ENCODE data around the gene GATAD2A.
A peak's percentile ranks its signal among the peaks of the same experiment; 100 is the strongest.

Gene GATAD2A

GRCh38 chr19:19517235-19517619 is 111.8 kb downstream of the GATAD2A start:
- Mint-ChIP-seq H3K4me3 (peak overlapping the region; percentile 96), H3K36me3 (ENCODE audit: low read depth) (peaks cover 22% of the 10 kb centered on the region), H3K9me3 (no peaks in the 10 kb centered on the region), H3K27ac (peak overlapping the region; percentile 90), H3K27me3 (no peaks in the 10 kb centered on the region), H3K4me1 (ENCODE audit: low read depth) (peaks cover 35% of the 10 kb centered on the region)

- Mint-ChIP-seq H3K4me1 (ENCODE audit: low read depth) (peaks cover 40% of the 10 kb centered on the region), H3K36me3 (ENCODE audit: low read depth) (peaks cover 32% of the 10 kb centered on the region), H3K9me3 (no peaks in the 10 kb centered on the region), H3K27me3 (no peaks in the 10 kb centered on the region), H3K4me3 (no peak overlapping the region), H3K27ac (no peak overlapping the region)
Observed at GRCh38 chr19:19520989-19521388, 115.5 kb downstream of the GATAD2A start.

- Mint-ChIP-seq H3K36me3 (ENCODE audit: low read depth) (peaks cover 36% of the 10 kb centered on the region), H3K4me1 (ENCODE audit: low read depth) (peaks cover 28% of the 10 kb centered on the region)
Observed at GRCh38 chr19:19523177-19523576, 117.7 kb downstream of the GATAD2A start.

GRCh38 chr19:19524053-19524452 is 118.6 kb downstream of the GATAD2A start:
- Mint-ChIP-seq H3K36me3 (ENCODE audit: low read depth) (peaks cover 35% of the 10 kb centered on the region), H3K4me1 (ENCODE audit: low read depth) (peaks cover 27% of the 10 kb centered on the region), H3K27ac (no peak overlapping the region), H3K27me3 (no peaks in the 10 kb centered on the region), H3K4me3 (no peak overlapping the region), H3K9me3 (no peaks in the 10 kb centered on the region)

More at GRCh38 chr19:19523177-19523576, 117.7 kb downstream of the GATAD2A start:
- Mint-ChIP-seq H3K27ac (no peak overlapping the region), H3K4me3 (no peak overlapping the region), H3K9me3 (no peaks in the 10 kb centered on the region), H3K27me3 (no peaks in the 10 kb centered on the region)

- Mint-ChIP-seq H3K4me3 (no peak overlapping the region), H3K36me3 (ENCODE audit: low read depth) (peaks cover 18% of the 10 kb centered on the region), H3K4me1 (ENCODE audit: low read depth) (peaks cover 18% of the 10 kb centered on the region), H3K9me3 (no peaks in the 10 kb centered on the region), H3K27me3 (no peaks in the 10 kb centered on the region), H3K27ac (no peak overlapping the region)
Observed at GRCh38 chr19:19525611-19526380, 120.3 kb downstream of the GATAD2A start.

GRCh38 chr19:19526581-19527370 is 121.3 kb downstream of the GATAD2A start:
- Mint-ChIP-seq H3K36me3 (ENCODE audit: low read depth) (peaks cover 17% of the 10 kb centered on the region), H3K9me3 (no peaks in the 10 kb centered on the region), H3K4me3 (no peak overlapping the region), H3K27me3 (no peaks in the 10 kb centered on the region), H3K27ac (no peak overlapping the region), H3K4me1 (ENCODE audit: low read depth) (peaks cover 13% of the 10 kb centered on the region)

- peaks cover 15% of the 10 kb centered on the region for H3K4me1 Mint-ChIP-seq (ENCODE audit: low read depth)
- H3K27ac Mint-ChIP-seq, result no peak overlapping the region
Observed at GRCh38 chr19:19527371-19527656, 121.8 kb downstream of the GATAD2A start.

GRCh38 chr19:19527674-19528625 is 122.5 kb downstream of the GATAD2A start:
- Mint-ChIP-seq H3K27ac (no peak overlapping the region), H3K4me1 (ENCODE audit: low read depth) (peaks cover 11% of the 10 kb centered on the region), H3K36me3 (ENCODE audit: low read depth) (peaks cover 14% of the 10 kb centered on the region), H3K4me3 (no peak overlapping the region), H3K9me3 (no peaks in the 10 kb centered on the region), H3K27me3 (no peaks in the 10 kb centered on the region)

More at GRCh38 chr19:19527371-19527656, 121.8 kb downstream of the GATAD2A start:
- Mint-ChIP-seq H3K36me3 (ENCODE audit: low read depth) (peaks cover 17% of the 10 kb centered on the region), H3K4me3 (no peak overlapping the region), H3K9me3 (no peaks in the 10 kb centered on the region), H3K27me3 (no peaks in the 10 kb centered on the region)

GRCh38 chr19:19528721-19529490 is 123.4 kb downstream of the GATAD2A start, which contains the start of gene YJEFN3:
Gene YJEFN3, plus strand, starts transcription at chr19:19528911. Its CDS starts 22 bp downstream, at chr19:19528933.
- Mint-ChIP-seq H3K36me3 (ENCODE audit: low read depth) (peaks cover 11% of the 10 kb centered on the region), H3K27ac (no peak within 1 kb of the TSS), H3K9me3 (no peaks in the 10 kb centered on the region), H3K4me1 (ENCODE audit: low read depth) (peaks cover 9% of the 10 kb centered on the region), H3K4me3 (no peak within 1 kb of the TSS), H3K27me3 (no peaks in the 10 kb centered on the region)

GRCh38 chr19:19529783-19530422 is 124.4 kb downstream of the GATAD2A start:
- H3K27me3 Mint-ChIP-seq, result no peaks in the 10 kb centered on the region
- H3K4me1 Mint-ChIP-seq (ENCODE audit: low read depth), result peaks cover 9% of the 10 kb centered on the region
- H3K9me3 Mint-ChIP-seq, result no peaks in the 10 kb centered on the region
- peaks cover 8% of the 10 kb centered on the region for H3K36me3 Mint-ChIP-seq (ENCODE audit: low read depth)
- no peak overlapping the region for H3K4me3 Mint-ChIP-seq
- H3K27ac Mint-ChIP-seq, result no peak overlapping the region

- H3K27ac Mint-ChIP-seq, result no peak overlapping the region
- no peaks in the 10 kb centered on the region for H3K27me3 Mint-ChIP-seq
- H3K9me3 Mint-ChIP-seq, result no peaks in the 10 kb centered on the region
- H3K4me3 Mint-ChIP-seq, result no peak overlapping the region
- H3K36me3 Mint-ChIP-seq (ENCODE audit: low read depth), result peaks cover 8% of the 10 kb centered on the region
- H3K4me1 Mint-ChIP-seq (ENCODE audit: low read depth), result peaks cover 9% of the 10 kb centered on the region
Observed at GRCh38 chr19:19530423-19530804, 124.9 kb downstream of the GATAD2A start.

- H3K4me3 Mint-ChIP-seq, result no peak overlapping the region
- peak overlapping the region; percentile 76 for H3K27ac Mint-ChIP-seq
- no peaks in the 10 kb centered on the region for H3K9me3 Mint-ChIP-seq
Observed at GRCh38 chr19:19530889-19531288, 125.4 kb downstream of the GATAD2A start.

GRCh38 chr19:19531951-19532805 is 126.7 kb downstream of the GATAD2A start:
- H3K9me3 Mint-ChIP-seq, result no peaks in the 10 kb centered on the region
- H3K27me3 Mint-ChIP-seq, result no peaks in the 10 kb centered on the region
- H3K36me3 Mint-ChIP-seq (ENCODE audit: low read depth), result peaks cover 6% of the 10 kb centered on the region
- H3K4me1 Mint-ChIP-seq (ENCODE audit: low read depth), result peaks cover 5% of the 10 kb centered on the region
- no peak overlapping the region for H3K27ac Mint-ChIP-seq
- H3K4me3 Mint-ChIP-seq, result no peak overlapping the region

More at GRCh38 chr19:19530889-19531288, 125.4 kb downstream of the GATAD2A start:
- Mint-ChIP-seq H3K27me3 (no peaks in the 10 kb centered on the region), H3K36me3 (ENCODE audit: low read depth) (peaks cover 8% of the 10 kb centered on the region), H3K4me1 (ENCODE audit: low read depth) (peaks cover 9% of the 10 kb centered on the region)

Data from stimulated activated naive CD8-positive, alpha-beta T cell treated with anti-CD3 and anti-CD28 coated beads, Interleukin-15, Interleukin-2, amounts not matched to agents 100 ng/mL and 50 ng/mL, for 24 hours (primary cell).